NT2/D1 (cell line): ENCODE results near the gene SRPX.

ENCODE experiments used
- DNase-seq: peaks from one replicate; pipeline ENCODE4 v3.0.0-alpha.2; 2011; ENCODE audit warnings: low read depth, low spot score
- H3K27me3 ChIP-seq: 2 replicates; pipeline ENCODE4 v1.6.0; 2011; ENCODE audit warnings: mild to moderate bottlenecking; ENCODE audit not compliant: insufficient read length, insufficient read depth
- H3K36me3 ChIP-seq: 2 replicates; pipeline ENCODE4 v1.6.1; 2011; ENCODE audit warnings: mild to moderate bottlenecking, low read length, mixed read lengths; ENCODE audit not compliant: insufficient read depth, insufficient read length
- H3K4me1 ChIP-seq: 2 replicates; pipeline ENCODE4 v1.5.1; 2011; ENCODE audit not compliant: insufficient read depth, insufficient read length
- H3K4me3 ChIP-seq: 2 replicates; pipeline ENCODE4 v1.5.1; 2011; ENCODE audit warnings: low read depth; ENCODE audit not compliant: insufficient read length
- H3K9ac ChIP-seq: 2 replicates; pipeline ENCODE4 v1.6.0; 2011; ENCODE audit warnings: low read depth; ENCODE audit not compliant: insufficient read length
- H3K9me3 ChIP-seq: 2 replicates; pipeline ENCODE4 v1.5.1; 2011; ENCODE audit warnings: mild to moderate bottlenecking, low read length; ENCODE audit not compliant: insufficient read depth
- SUZ12 ChIP-seq: IDR thresholded peaks from 2 replicates; pipeline ENCODE4 v1.6.1; 2011; ENCODE audit not compliant: insufficient read length, insufficient read depth; ENCODE audit errors: extremely low read depth
- YY1 ChIP-seq: IDR thresholded peaks from 2 replicates; pipeline ENCODE4 v1.6.1; 2011; ENCODE audit not compliant: insufficient read length, insufficient read depth
- ZNF274 ChIP-seq: IDR thresholded peaks from 2 replicates; pipeline ENCODE4 v1.6.1; 2011; ENCODE audit warnings: mild to moderate bottlenecking, low read depth, low read length

The SRPX gene

DNA sequence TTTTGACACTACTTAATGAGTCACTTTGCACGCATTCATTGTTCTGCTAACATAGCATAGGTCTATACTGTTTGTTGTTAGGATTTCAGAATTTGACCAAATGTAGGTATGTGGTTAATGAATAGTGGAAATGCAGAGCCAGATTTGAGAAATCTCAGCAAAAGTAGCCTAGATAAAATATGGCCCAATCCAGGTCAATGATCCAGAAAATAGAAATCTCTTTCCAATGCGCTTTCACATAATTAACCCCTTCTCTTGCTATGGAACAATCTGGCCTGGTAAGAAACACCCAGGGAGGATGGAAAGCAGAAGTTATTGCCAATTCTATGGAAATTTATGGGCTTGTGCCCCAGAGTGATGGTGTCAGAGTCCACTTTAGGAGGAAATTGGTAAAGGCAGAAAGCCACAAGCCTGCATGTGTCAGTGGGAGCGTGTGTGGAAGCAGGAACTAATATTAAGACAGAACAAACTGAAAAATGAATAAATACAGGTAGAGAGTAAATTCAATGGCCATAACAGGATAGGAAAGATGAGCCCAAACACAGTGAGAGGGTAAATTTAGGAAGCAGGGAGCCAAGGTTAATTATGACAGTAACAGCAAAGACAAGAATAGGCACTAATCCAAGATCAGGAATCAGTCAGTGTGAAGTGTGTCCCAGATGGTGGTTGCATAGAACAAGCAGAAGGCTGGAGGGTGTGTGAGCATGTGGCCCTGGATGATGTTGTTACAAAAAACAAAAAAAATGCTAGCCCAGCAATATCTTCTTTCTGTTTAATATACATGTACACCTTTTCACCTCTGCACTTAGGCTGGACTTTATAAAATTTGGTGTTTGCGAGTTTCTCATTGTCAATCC, 111.4 kb downstream of the SRPX start:
- no peak overlapping the region for H3K9ac ChIP-seq
- H3K36me3 ChIP-seq = no peaks in the 10 kb centered on the region
- H3K27me3 ChIP-seq = no peaks in the 10 kb centered on the region
- no peak overlapping the region for H3K4me3 ChIP-seq
- H3K4me1 ChIP-seq = no peaks in the 10 kb centered on the region
- H3K9me3 ChIP-seq = no peaks in the 10 kb centered on the region
- TF ChIP-seq ZNF274 (no peak), SUZ12 (no peak), YY1 (no peak)
- no peak for DNase-seq

GRCh38 chrX:38108364-38108763, 112.3 kb downstream of the SRPX start:
- Histone ChIP-seq H3K4me1 (no peaks in the 10 kb centered on the region), H3K9ac (no peak overlapping the region), H3K9me3 (no peaks in the 10 kb centered on the region), H3K4me3 (no peak overlapping the region), H3K36me3 (no peaks in the 10 kb centered on the region), H3K27me3 (no peaks in the 10 kb centered on the region)
- no peak for DNase-seq
- TF ChIP-seq ZNF274 (no peak), YY1 (no peak), SUZ12 (no peak)

DNA sequence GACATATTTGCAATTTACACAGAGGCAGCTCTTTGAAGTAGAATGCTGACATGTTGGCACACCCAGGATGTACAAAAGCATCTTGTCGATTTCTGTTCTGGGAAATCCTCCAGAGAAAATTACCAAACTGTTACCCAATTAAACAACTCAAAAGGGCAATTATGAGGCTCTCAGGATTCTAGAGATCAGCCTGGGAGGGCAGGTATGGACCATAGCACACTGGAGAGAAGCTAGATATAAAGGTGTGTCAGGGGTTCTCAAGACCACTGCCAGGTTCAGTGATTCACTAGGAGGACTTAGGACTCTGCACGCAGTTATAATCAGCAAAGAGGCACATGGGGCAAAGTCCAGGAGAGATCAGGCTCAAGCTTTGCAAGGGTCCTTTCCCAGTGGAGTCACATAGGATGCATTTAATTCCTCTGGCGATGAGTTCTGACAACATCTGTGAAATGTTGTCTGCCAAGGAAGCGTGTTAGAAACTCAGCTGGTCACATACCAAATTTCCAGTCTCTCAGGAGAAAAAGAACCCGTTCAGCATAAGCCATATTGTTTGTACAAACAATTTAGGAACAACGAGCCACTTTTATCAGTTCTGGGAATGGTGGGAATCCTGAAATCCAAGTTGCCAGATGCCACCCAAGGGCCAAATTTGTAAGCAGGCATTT, 113.5 kb downstream of the SRPX start:
- Histone ChIP-seq H3K9ac (no peak overlapping the region), H3K4me3 (no peak overlapping the region), H3K9me3 (no peaks in the 10 kb centered on the region), H3K4me1 (no peaks in the 10 kb centered on the region), H3K36me3 (no peaks in the 10 kb centered on the region), H3K27me3 (no peaks in the 10 kb centered on the region)
- TF ChIP-seq SUZ12 (no peak), ZNF274 (no peak), YY1 (no peak)
- DNase-seq = no peak

DNA sequence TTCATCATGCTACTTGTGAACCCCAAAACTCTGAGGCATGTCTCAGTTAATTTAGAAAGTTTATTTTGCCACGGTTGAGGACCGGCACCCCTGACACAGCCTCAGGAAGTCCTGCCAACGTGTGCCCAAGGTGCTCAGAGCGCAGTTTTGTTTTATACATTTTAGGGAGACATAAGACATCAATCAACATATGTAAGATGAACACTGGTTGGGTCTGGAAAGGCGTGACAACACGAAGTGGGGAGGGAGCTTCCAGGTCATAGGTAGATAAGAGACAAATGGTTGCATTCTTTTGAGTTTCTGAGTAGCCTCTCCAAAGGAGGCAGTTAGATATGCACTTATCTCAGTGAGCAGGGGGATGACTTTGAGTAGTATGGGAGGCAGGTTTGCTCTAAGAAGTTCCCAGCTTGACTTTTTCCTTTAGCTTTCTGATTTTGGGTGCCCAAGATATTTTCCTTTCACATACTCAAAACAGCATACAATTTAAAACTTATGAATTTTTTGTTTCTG, 115.4 kb downstream of the SRPX start:
- TF ChIP-seq YY1 (no peak), SUZ12 (no peak), ZNF274 (no peak)
- Histone ChIP-seq H3K4me3 (no peak overlapping the region), H3K36me3 (no peaks in the 10 kb centered on the region), H3K9me3 (peaks cover 5% of the 10 kb centered on the region), H3K4me1 (no peaks in the 10 kb centered on the region), H3K9ac (no peak overlapping the region), H3K27me3 (no peaks in the 10 kb centered on the region)
- DNase-seq = no peak

- no peak overlapping the region for H3K9ac ChIP-seq
- no peaks in the 10 kb centered on the region for H3K4me1 ChIP-seq
- H3K9me3 ChIP-seq = peaks cover 10% of the 10 kb centered on the region
- no peak for DNase-seq
- H3K27me3 ChIP-seq = no peaks in the 10 kb centered on the region
- TF ChIP-seq SUZ12 (no peak), ZNF274 (no peak), YY1 (no peak)
- H3K36me3 ChIP-seq = no peaks in the 10 kb centered on the region
- H3K4me3 ChIP-seq = no peak overlapping the region
Observed at GRCh38 chrX:38103857-38104812, 116.5 kb downstream of the SRPX start.

- H3K36me3 ChIP-seq = no peaks in the 10 kb centered on the region
- H3K9ac ChIP-seq = no peak overlapping the region
- DNase-seq = no peak
- peaks cover 10% of the 10 kb centered on the region for H3K9me3 ChIP-seq
- no peaks in the 10 kb centered on the region for H3K27me3 ChIP-seq
- H3K4me3 ChIP-seq = no peak overlapping the region
- H3K4me1 ChIP-seq = no peaks in the 10 kb centered on the region
- no peak for TF ChIP-seq SUZ12
- no peak for TF ChIP-seq YY1
Observed at GRCh38 chrX:38102875-38103274, 117.8 kb downstream of the SRPX start.
